ENCODE measurements around the gene SHANK2. TPM values are rescaled to one million over a fixed set of nuclear protein-coding genes. Genes with fewer than 3 reads are reported as not detected.

Gene SHANK2
- total RNA-seq, 1 donor: 2.5 TPM

DNA sequence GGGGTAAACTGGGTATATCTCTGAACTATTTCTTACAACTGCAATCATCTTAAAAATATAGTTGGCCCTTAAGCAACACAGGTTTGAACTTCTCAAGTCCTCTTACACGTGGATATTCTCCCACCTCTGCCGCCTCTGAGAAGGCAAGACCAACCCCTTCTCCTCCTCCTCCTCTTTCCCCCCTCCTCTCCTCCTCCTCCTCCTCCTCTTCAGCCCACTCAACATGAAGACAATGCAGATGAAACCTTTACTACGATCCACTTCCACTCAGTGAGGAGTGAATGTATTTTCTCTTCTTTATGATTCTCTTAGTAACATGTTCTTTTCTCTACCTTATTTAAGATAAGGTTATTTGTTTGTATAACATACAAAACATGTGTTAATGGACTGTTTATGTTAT lies 20.0 kb downstream of the SHANK2 start:
- no peaks in the 10 kb centered on the region for H3K27me3 ChIP-seq (ENCODE audit: insufficient read depth, low read length)
- no peak for DNase-seq (ENCODE audit: insufficient read length, low spot score, missing footprints)
- H3K36me3 ChIP-seq (ENCODE audit: insufficient read depth, low read length): no peaks in the 10 kb centered on the region
- no peak overlapping the region for H3K27ac ChIP-seq (ENCODE audit: low read depth, low read length)
- no peaks in the 10 kb centered on the region for H4K20me1 ChIP-seq (ENCODE audit: insufficient read depth, low read length)
- TF ChIP-seq CTCF (IDR thresholded peaks at IDR 0.05; ENCODE audit: extremely low read depth, low read depth, low read length): no peak
- H3K79me2 ChIP-seq (ENCODE audit: insufficient read depth, low read length): no peaks in the 10 kb centered on the region
- H2AFZ ChIP-seq (ENCODE audit: low read length): no peak overlapping the region
- no peak overlapping the region for H3K4me3 ChIP-seq (ENCODE audit: insufficient read depth, low read length)
- no peaks in the 10 kb centered on the region for H3K4me1 ChIP-seq (ENCODE audit: insufficient read depth, low read length)
- H3K4me2 ChIP-seq (ENCODE audit: insufficient read depth, low read length): no peak overlapping the region
- no peaks in the 10 kb centered on the region for H3K9me3 ChIP-seq (ENCODE audit: low read depth, low read length)

GRCh38 chr11:71228961-71229360 lies 23.4 kb downstream of the SHANK2 start:
- Histone ChIP-seq H3K9me3 (ENCODE audit: low read depth, low read length) (no peaks in the 10 kb centered on the region), H3K36me3 (ENCODE audit: insufficient read depth, low read length) (no peaks in the 10 kb centered on the region), H3K27me3 (ENCODE audit: insufficient read depth, low read length) (no peaks in the 10 kb centered on the region), H2AFZ (ENCODE audit: low read length) (no peak overlapping the region), H4K20me1 (ENCODE audit: insufficient read depth, low read length) (no peaks in the 10 kb centered on the region), H3K27ac (ENCODE audit: low read depth, low read length) (no peak overlapping the region), H3K79me2 (ENCODE audit: insufficient read depth, low read length) (no peaks in the 10 kb centered on the region), H3K4me2 (ENCODE audit: insufficient read depth, low read length) (no peak overlapping the region), H3K4me3 (ENCODE audit: insufficient read depth, low read length) (no peak overlapping the region), H3K4me1 (ENCODE audit: insufficient read depth, low read length) (no peaks in the 10 kb centered on the region)
- DNase-seq (ENCODE audit: insufficient read length, low spot score, missing footprints): no peak
- TF ChIP-seq CTCF (IDR thresholded peaks at IDR 0.05; ENCODE audit: extremely low read depth, low read depth, low read length): no peak

DNA sequence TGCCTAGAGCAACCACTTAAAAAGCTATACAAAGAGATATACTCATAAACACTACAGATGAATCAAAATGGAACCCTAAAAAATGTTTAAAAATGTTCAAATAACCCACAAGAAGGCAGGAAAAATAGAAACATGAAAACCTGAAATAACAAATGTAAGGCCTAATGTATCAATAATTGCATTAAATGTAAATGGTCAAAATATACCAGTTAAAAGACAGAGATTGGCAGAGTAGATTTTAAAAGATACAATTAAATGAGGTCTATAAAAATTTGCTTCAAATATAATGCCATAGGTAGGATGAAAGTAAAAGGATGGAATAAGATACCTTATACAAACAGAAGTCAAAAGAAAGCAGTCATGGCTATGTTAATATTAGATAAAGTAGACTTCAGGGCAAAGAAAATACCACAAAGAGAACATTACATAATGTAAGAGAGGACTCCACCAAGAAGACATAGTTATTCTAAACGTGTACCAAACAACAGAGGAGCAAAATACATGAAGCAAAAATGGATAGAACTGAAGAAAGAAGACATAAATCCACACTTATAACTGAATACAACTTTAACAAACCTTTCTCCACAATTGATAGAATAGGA lies 25.2 kb downstream of the SHANK2 start:
- H3K36me3 ChIP-seq (ENCODE audit: insufficient read depth, low read length): no peaks in the 10 kb centered on the region
- TF ChIP-seq CTCF (IDR thresholded peaks at IDR 0.05; ENCODE audit: extremely low read depth, low read depth, low read length): no peak
- no peaks in the 10 kb centered on the region for H3K27me3 ChIP-seq (ENCODE audit: insufficient read depth, low read length)
- no peak for DNase-seq (ENCODE audit: insufficient read length, low spot score, missing footprints)
- H2AFZ ChIP-seq (ENCODE audit: low read length): no peak overlapping the region
- no peak overlapping the region for H3K4me3 ChIP-seq (ENCODE audit: insufficient read depth, low read length)
- H3K4me2 ChIP-seq (ENCODE audit: insufficient read depth, low read length): no peak overlapping the region
- H3K4me1 ChIP-seq (ENCODE audit: insufficient read depth, low read length): no peaks in the 10 kb centered on the region
- H3K79me2 ChIP-seq (ENCODE audit: insufficient read depth, low read length): no peaks in the 10 kb centered on the region
- no peaks in the 10 kb centered on the region for H3K9me3 ChIP-seq (ENCODE audit: low read depth, low read length)
- H3K27ac ChIP-seq (ENCODE audit: low read depth, low read length): no peak overlapping the region
- H4K20me1 ChIP-seq (ENCODE audit: insufficient read depth, low read length): no peaks in the 10 kb centered on the region

DNA sequence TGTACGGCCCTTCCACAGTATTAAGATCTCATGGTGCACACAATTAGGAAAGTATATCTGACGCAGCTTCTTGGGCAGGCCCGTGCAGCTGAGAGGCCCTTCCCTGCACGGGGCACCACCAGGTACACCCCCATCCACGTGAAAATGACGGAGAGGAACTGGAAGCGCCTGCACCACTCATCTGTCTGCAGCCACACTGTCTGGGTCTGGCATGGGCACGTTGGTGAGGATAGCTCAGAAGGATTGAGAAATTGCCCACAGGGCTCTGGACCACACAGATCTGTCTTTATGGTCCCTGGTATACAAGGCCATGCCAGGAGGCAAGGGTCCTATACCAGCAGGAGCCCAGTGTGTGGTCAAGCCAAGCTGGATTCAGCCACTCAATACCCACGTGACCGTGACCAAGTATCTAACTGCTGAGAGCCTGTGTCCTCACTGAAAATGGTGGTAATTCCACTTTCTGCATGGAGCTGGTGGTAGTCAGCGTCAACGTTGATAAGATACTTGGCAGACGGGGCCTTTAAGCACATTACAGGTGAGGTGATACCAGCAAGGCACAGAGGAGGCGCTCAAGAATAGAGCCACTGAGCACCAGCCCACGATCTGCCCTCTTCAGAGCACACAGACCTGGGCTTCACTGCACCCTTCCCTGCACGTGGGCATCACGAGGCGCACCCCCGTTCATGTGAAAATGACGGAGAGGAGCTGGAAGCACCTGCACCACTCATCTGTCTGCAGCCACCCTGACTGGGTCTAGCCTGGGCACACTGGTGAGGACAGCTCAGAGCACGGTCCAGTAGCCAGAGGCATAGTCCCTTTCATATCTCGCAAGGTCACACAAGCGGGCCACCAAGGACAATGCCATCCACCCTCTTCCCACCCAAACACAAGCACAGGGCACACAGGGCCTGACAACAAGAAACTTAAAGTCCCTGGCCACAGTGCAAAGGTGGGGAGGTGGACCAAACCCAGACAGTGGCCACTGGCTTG lies 28.4 kb downstream of the SHANK2 start:
- H3K4me2 ChIP-seq (ENCODE audit: insufficient read depth, low read length): no peak overlapping the region
- H3K9me3 ChIP-seq (ENCODE audit: low read depth, low read length): no peaks in the 10 kb centered on the region
- no peak overlapping the region for H3K27ac ChIP-seq (ENCODE audit: low read depth, low read length)
- no peaks in the 10 kb centered on the region for H3K36me3 ChIP-seq (ENCODE audit: insufficient read depth, low read length)
- no peaks in the 10 kb centered on the region for H3K79me2 ChIP-seq (ENCODE audit: insufficient read depth, low read length)
- no peak overlapping the region for H2AFZ ChIP-seq (ENCODE audit: low read length)
- no peaks in the 10 kb centered on the region for H3K4me1 ChIP-seq (ENCODE audit: insufficient read depth, low read length)
- H4K20me1 ChIP-seq (ENCODE audit: insufficient read depth, low read length): no peaks in the 10 kb centered on the region
- no peak overlapping the region for H3K4me3 ChIP-seq (ENCODE audit: insufficient read depth, low read length)
- no peaks in the 10 kb centered on the region for H3K27me3 ChIP-seq (ENCODE audit: insufficient read depth, low read length)
- no peak for TF ChIP-seq CTCF (IDR thresholded peaks at IDR 0.05; ENCODE audit: extremely low read depth, low read depth, low read length)
- DNase-seq (ENCODE audit: insufficient read length, low spot score, missing footprints): no peak
